SH-SY5Y (cell line): Measurements from ENCODE around the gene STAT4.

Source experiments
- GATA2 ChIP-seq: IDR thresholded peaks from 2 replicates; pipeline ENCODE4 v1.6.1; 2011; ENCODE audit warnings: mild to moderate bottlenecking, low read depth, low read length
- GATA3 ChIP-seq: IDR thresholded peaks from 2 replicates; pipeline ENCODE4 v1.6.1; 2011; ENCODE audit warnings: low read depth, mild to moderate bottlenecking, low read length, moderate library complexity

DNA sequence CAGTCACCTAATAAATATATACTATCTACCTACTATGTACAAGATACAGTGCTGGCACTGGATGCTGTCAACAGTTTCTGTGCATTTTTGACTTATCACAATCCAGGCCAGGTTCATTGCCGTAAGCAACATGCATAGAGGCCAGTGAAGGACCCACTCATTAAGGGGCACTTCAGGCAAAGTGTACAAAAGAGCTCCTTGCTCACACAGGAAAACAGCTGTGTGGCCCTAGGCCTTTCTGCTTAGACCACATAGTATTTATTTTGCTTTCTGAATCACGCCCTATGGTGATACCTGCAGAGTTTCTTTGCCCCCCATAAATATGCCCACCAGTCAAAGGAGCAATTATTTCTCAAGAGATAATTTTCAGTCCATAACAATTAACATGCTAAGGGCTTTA is 39.6 kb upstream of the STAT4 start:
- TF ChIP-seq GATA2 (no peak), GATA3 (no peak)
